Activated naive CD4-positive, alpha-beta T cell treated with anti-CD3 and anti-CD28 coated beads, Interleukin-2, amount 10 ng/mL, durations not matched to agents 7 days and 5 days (primary cell): ENCODE data around the gene IRGQ.
A peak's percentile ranks its signal among the peaks of the same experiment; 100 is the strongest.

Experiments
- CTCF ChIA-PET: fragments of 350-600 bp; sonication (Branson Sonifier 250); formaldehyde crosslinking; loops from one replicate; lab custom pipeline; 2021; ENCODE audit warnings: antibody characterized with exemption; lab: Charles Lee
- DNase-seq: peaks from one replicate; pipeline ENCODE4 v3.0.0-alpha.2; 2020
- H3K27ac Mint-ChIP-seq: one replicate; pipeline ENCODE4 v1.8.0; 2021; ENCODE audit warnings: mild to moderate bottlenecking, moderate library complexity, mixed read lengths
- H3K27me3 Mint-ChIP-seq: one replicate; pipeline ENCODE4 v1.8.0; 2021; ENCODE audit warnings: mild to moderate bottlenecking, mixed read lengths
- H3K36me3 Mint-ChIP-seq: one replicate; pipeline ENCODE4 v1.8.0; 2021; ENCODE audit warnings: mixed read lengths
- H3K4me1 Mint-ChIP-seq: one replicate; pipeline ENCODE4 v1.8.0; 2021; ENCODE audit warnings: mixed read lengths
- H3K4me3 Mint-ChIP-seq: one replicate; pipeline ENCODE4 v1.8.0; 2021; ENCODE audit warnings: mild to moderate bottlenecking, moderate library complexity, mixed read lengths
- H3K9me3 Mint-ChIP-seq: one replicate; pipeline ENCODE4 v1.8.0; 2021; ENCODE audit warnings: mixed read lengths

Gene IRGQ

GRCh38 chr19:43584484-43584883 lies 11.4 kb downstream of the IRGQ start:
- no peak for DNase-seq
- H3K4me3 Mint-ChIP-seq = no peak overlapping the region
- no peaks in the 10 kb centered on the region for H3K9me3 Mint-ChIP-seq
- CTCF ChIA-PET = interaction anchor here (1.1 to 6.4 kb wide), 4 partner anchors 11 to 225 kb away, joined by 3 to 40 read pairs (median 4); partner anchors contain the start of genes IRGQ and ZNF576
- peaks cover 20% of the 10 kb centered on the region for H3K4me1 Mint-ChIP-seq
- peaks cover under 1% of the 10 kb centered on the region for H3K36me3 Mint-ChIP-seq
- H3K27me3 Mint-ChIP-seq = peaks cover 6% of the 10 kb centered on the region
- no peak overlapping the region for H3K27ac Mint-ChIP-seq

GRCh38 chr19:43582495-43582894 lies 13.4 kb downstream of the IRGQ start:
- Mint-ChIP-seq H3K4me1 (peaks cover 25% of the 10 kb centered on the region), H3K4me3 (no peak overlapping the region), H3K36me3 (no peaks in the 10 kb centered on the region), H3K27ac (no peak overlapping the region), H3K9me3 (no peaks in the 10 kb centered on the region), H3K27me3 (peaks cover 20% of the 10 kb centered on the region)
- DNase-seq = no peak
- CTCF ChIA-PET = interaction anchor here (6.4 kb wide), 1 partner anchor 13 kb away, joined by 40 read pairs; the partner anchor contains the start of genes IRGQ and ZNF576

- peaks cover 24% of the 10 kb centered on the region for H3K27me3 Mint-ChIP-seq
These were observed 14.5 kb downstream of the IRGQ start for GRCh38 chr19:43581467-43581866.

GRCh38 chr19:43578787-43579186 lies 17.1 kb downstream of the IRGQ start:
- H3K4me3 Mint-ChIP-seq = no peak overlapping the region
- H3K4me1 Mint-ChIP-seq = peaks cover 40% of the 10 kb centered on the region
- no peak overlapping the region for H3K27ac Mint-ChIP-seq
- peaks cover 24% of the 10 kb centered on the region for H3K27me3 Mint-ChIP-seq
- H3K9me3 Mint-ChIP-seq = no peaks in the 10 kb centered on the region
- CTCF ChIA-PET = interaction anchor here (0.9 kb wide), 1 partner anchor 16 kb away, joined by 5 read pairs; no protein-coding TSS in a partner anchor
- DNase-seq = no peak
- H3K36me3 Mint-ChIP-seq = peaks cover 2% of the 10 kb centered on the region

More at GRCh38 chr19:43581467-43581866, 14.5 kb downstream of the IRGQ start:
- H3K4me1 Mint-ChIP-seq = peaks cover 32% of the 10 kb centered on the region
- no peaks in the 10 kb centered on the region for H3K36me3 Mint-ChIP-seq
- no peak for DNase-seq
- peak overlapping the region; percentile 86 for H3K4me3 Mint-ChIP-seq
- no peaks in the 10 kb centered on the region for H3K9me3 Mint-ChIP-seq
- H3K27ac Mint-ChIP-seq = peak overlapping the region; percentile 25
- CTCF ChIA-PET = interaction anchor here (6.4 kb wide), 1 partner anchor 14 kb away, joined by 40 read pairs; the partner anchor contains the start of genes IRGQ and ZNF576

GRCh38 chr19:43575955-43576878 lies 19.7 kb downstream of the IRGQ start:
- H3K27ac Mint-ChIP-seq = peak overlapping the region; percentile 74
- no peaks in the 10 kb centered on the region for H3K9me3 Mint-ChIP-seq
- no peak for DNase-seq
- H3K36me3 Mint-ChIP-seq = peaks cover 9% of the 10 kb centered on the region
- peaks cover 24% of the 10 kb centered on the region for H3K27me3 Mint-ChIP-seq
- H3K4me3 Mint-ChIP-seq = peak overlapping the region; percentile 52
- CTCF ChIA-PET = interaction anchor here (2.6 to 4.5 kb wide), 2 partner anchors 20 kb away, joined by 24 to 28 read pairs; partner anchors contain the start of genes IRGQ and ZNF576
- peaks cover 45% of the 10 kb centered on the region for H3K4me1 Mint-ChIP-seq

- Mint-ChIP-seq H3K9me3 (no peaks in the 10 kb centered on the region), H3K4me3 (peak within 1 kb of the TSS; percentile 97), H3K27me3 (peaks cover 24% of the 10 kb centered on the region), H3K36me3 (peaks cover 11% of the 10 kb centered on the region), H3K4me1 (peaks cover 47% of the 10 kb centered on the region), H3K27ac (peak within 1 kb of the TSS; percentile 90)
- DNase-seq = peak; percentile 99
- CTCF ChIA-PET = interaction anchor here (1.4 to 4.5 kb wide), 3 partner anchors 19 to 128 kb away, joined by 4 to 28 read pairs (median 24); partner anchors contain the start of genes IRGQ and ZNF576
These were observed 20.6 kb downstream of the IRGQ start, which contains the start of the genes PINLYP and XRCC1 for GRCh38 chr19:43575156-43575950. Gene PINLYP, plus strand, starts transcription at chr19:43575801. Its CDS starts 1,391 bp downstream, at chr19:43577192. Gene XRCC1, minus strand, starts transcription at chr19:43575527. Its CDS starts 69 bp downstream, at chr19:43575458.

- CTCF ChIA-PET = interaction anchor here (0.7 to 4.5 kb wide), 4 partner anchors 9 to 128 kb away, joined by 3 to 28 read pairs (median 14); partner anchors contain the start of genes IRGQ and ZNF576
- Mint-ChIP-seq H3K27ac (peak overlapping the region; percentile 90), H3K4me3 (peak overlapping the region; percentile 97), H3K36me3 (peaks cover 14% of the 10 kb centered on the region), H3K9me3 (no peaks in the 10 kb centered on the region), H3K27me3 (peaks cover 19% of the 10 kb centered on the region), H3K4me1 (peaks cover 45% of the 10 kb centered on the region)
- no peak for DNase-seq
These were observed 21.3 kb downstream of the IRGQ start for GRCh38 chr19:43574424-43575155.

GRCh38 chr19:43572171-43572588 lies 23.8 kb downstream of the IRGQ start:
- Mint-ChIP-seq H3K36me3 (peaks cover 14% of the 10 kb centered on the region), H3K27ac (no peak overlapping the region), H3K27me3 (peaks cover 3% of the 10 kb centered on the region), H3K4me1 (peaks cover 38% of the 10 kb centered on the region), H3K4me3 (no peak overlapping the region), H3K9me3 (no peaks in the 10 kb centered on the region)
- CTCF ChIA-PET = interaction anchor here (1.8 kb wide), 1 partner anchor 17 kb away, joined by 10 read pairs; no protein-coding TSS in a partner anchor
- DNase-seq = no peak

GRCh38 chr19:43570174-43570791 lies 25.7 kb downstream of the IRGQ start:
- CTCF ChIA-PET = interaction anchor here (1.3 kb wide), 1 partner anchor 15 kb away, joined by 5 read pairs; no protein-coding TSS in a partner anchor
- peak overlapping the region; percentile 42 for H3K27ac Mint-ChIP-seq
- no peak overlapping the region for H3K4me3 Mint-ChIP-seq
- H3K4me1 Mint-ChIP-seq = peaks cover 25% of the 10 kb centered on the region
- H3K27me3 Mint-ChIP-seq = no peaks in the 10 kb centered on the region
- H3K36me3 Mint-ChIP-seq = peaks cover 13% of the 10 kb centered on the region
- H3K9me3 Mint-ChIP-seq = no peaks in the 10 kb centered on the region
- no peak for DNase-seq

- Mint-ChIP-seq H3K4me1 (peaks cover 25% of the 10 kb centered on the region), H3K27me3 (no peaks in the 10 kb centered on the region), H3K4me3 (no peak overlapping the region), H3K9me3 (no peaks in the 10 kb centered on the region), H3K36me3 (peaks cover 12% of the 10 kb centered on the region), H3K27ac (peak overlapping the region; percentile 21)
- DNase-seq = no peak
- CTCF ChIA-PET = interaction anchor here (1.5 kb wide), 1 partner anchor 14 kb away, joined by 9 read pairs; no protein-coding TSS in a partner anchor
These were observed 26.3 kb downstream of the IRGQ start for GRCh38 chr19:43569657-43570056.

- DNase-seq = no peak
- CTCF ChIA-PET = interaction anchor here (0.8 to 1.7 kb wide), 3 partner anchors 9 to 30 kb away, joined by 3 to 13 read pairs (median 4); no protein-coding TSS in a partner anchor
- Mint-ChIP-seq H3K9me3 (no peaks in the 10 kb centered on the region), H3K4me3 (no peak overlapping the region), H3K27ac (peak overlapping the region; percentile 99), H3K36me3 (peaks cover 31% of the 10 kb centered on the region), H3K27me3 (no peaks in the 10 kb centered on the region), H3K4me1 (peaks cover 47% of the 10 kb centered on the region)
These were observed 31.1 kb downstream of the IRGQ start for GRCh38 chr19:43564800-43565199.

GRCh38 chr19:43563816-43564457 lies 32.0 kb downstream of the IRGQ start:
- H3K9me3 Mint-ChIP-seq = no peaks in the 10 kb centered on the region
- CTCF ChIA-PET = interaction anchor here (1.4 to 1.7 kb wide), 2 partner anchors 9 to 30 kb away, joined by 6 to 9 read pairs; no protein-coding TSS in a partner anchor
- peaks cover 32% of the 10 kb centered on the region for H3K36me3 Mint-ChIP-seq
- no peaks in the 10 kb centered on the region for H3K27me3 Mint-ChIP-seq
- H3K4me1 Mint-ChIP-seq = peaks cover 46% of the 10 kb centered on the region
- DNase-seq = no peak
- peak overlapping the region; percentile 99 for H3K27ac Mint-ChIP-seq
- H3K4me3 Mint-ChIP-seq = no peak overlapping the region
